ENCODE results near the gene C2orf78.
"Not testable (repeated sequence)": the region's sequence is repeated elsewhere in the genome, so short reads cannot be mapped to it uniquely, and the experiment has no call there.

The C2orf78 gene

DNA sequence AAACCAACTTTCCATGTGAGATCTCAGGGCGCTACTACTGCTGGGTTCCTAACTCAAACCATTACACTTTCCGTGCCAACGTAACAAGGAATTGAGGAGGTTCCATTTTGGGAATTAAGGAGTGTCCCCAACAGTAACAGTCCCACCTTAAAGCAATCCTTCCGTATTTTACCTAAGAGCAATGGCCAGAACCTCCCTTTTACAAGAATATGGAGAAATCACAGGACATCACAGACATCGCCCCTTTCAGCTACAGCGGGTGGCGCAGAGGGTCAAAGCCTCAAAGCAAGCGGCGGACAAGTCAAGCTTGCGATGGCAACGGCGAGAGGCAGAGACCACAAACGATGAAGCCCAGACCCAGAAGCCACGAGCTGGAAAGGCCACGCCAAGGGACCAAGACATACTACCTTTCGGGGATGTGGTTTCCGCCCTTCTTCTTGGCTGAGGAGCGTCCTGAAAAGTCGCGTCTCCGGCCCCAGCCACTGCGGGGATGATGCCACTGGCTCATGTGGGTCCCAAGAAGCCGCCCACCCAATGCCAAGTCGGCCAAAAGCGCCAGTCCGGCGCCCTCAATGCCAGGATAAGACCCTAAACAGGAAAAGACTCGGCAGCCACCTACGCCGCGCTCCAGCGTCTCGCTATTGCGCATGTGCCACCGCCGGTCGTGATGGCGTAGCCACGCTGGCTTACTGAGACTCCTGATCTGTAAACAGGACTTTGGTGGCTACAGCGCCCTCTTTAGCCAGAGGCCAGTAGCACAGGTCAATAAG lies 4.3 kb upstream of the C2orf78 start, which contains the start of gene DUSP11:
Gene DUSP11 (minus strand): TSS at position 637 of the 770 bp plus-strand sequence. CDS start 129 bp downstream, at position 508.
- peak; percentile 89 for DNase-seq (ENCODE audit: low read depth)

DNA sequence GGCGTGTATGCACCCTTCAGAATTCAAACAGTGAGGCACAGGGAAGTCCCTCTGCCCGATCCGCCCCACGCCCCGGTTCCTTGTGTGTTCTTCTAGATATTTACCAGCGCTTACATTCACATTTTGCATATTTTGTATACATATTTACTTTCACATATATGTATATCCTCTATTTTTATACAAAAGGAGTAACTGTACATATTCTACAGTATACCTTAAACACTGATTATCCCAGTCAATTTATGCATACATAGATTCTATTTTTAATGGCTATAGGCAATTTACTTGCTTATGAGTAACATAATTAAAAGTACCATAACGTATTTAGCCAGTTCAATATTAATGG lies 3.8 kb upstream of the C2orf78 start:
- no peak for DNase-seq (ENCODE audit: low read depth)

DNA sequence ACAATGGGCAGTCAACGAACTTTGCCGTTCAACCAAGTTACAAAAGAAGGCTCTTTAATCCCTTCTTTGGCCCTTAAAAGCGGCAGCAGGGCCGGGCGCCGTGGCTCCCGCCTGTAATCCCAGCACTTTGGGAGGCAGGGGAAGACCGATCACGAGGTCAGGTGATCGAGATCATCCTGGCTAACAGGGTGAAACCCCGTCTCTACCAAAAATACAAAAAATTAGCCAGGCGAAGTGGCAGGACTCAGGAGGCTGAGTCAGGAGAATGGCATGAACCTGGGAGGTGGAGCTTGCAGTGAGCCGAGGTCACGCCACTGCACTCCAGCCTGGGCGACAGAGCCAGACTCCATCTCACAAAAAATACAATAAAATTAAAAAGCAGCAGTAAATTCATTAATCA lies 581 bp upstream of the C2orf78 start:
- not testable (repeated sequence) for DNase-seq (ENCODE audit: low read depth)

DNA sequence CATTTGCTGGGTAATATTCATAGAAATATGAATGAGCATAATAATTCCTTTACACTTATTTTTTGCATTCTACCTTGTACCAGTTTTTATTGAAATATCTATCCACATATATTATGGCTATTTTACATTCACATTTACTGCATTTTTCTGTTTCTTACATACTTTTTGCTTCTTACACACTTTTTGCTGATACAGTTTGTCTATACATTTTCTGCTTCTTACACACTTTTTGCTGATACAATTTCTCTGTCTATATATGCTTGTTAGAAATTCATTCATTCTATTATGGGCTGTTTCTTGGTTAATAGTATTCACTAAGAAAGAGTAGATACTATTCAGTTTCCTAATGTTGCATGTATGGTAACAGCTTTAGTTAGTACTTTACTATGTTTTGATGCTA lies 27.9 kb downstream of the C2orf78 start:
- no peak for DNase-seq (ENCODE audit: low read depth)

GRCh38 chr2:73812635-73813034 lies 28.7 kb downstream of the C2orf78 start:
- DNase-seq (ENCODE audit: low read depth) = no peak

DNA sequence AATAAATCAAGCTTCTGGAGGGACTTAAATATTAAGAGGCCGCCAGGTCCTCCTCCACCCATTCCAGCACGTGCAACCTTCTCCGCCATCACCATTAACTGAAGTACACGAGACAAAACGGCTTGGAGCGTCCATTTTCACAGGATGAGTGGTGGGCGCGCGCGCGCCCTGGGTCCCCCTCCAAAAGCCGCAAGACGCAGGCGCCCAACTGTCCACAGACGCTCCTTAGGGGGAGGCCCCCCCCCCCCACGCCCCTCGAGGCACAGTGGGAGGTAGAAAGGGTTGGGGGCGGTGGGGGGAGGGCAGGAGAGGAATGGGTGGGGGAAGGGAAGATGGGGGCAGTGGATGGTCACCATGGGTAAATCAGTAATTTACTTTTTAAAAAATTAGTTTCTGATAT lies 34.3 kb downstream of the C2orf78 start:
- no peak for DNase-seq (ENCODE audit: low read depth)

GRCh38 chr2:73821227-73821626 lies 37.2 kb downstream of the C2orf78 start:
- no peak for DNase-seq (ENCODE audit: low read depth)

DNA sequence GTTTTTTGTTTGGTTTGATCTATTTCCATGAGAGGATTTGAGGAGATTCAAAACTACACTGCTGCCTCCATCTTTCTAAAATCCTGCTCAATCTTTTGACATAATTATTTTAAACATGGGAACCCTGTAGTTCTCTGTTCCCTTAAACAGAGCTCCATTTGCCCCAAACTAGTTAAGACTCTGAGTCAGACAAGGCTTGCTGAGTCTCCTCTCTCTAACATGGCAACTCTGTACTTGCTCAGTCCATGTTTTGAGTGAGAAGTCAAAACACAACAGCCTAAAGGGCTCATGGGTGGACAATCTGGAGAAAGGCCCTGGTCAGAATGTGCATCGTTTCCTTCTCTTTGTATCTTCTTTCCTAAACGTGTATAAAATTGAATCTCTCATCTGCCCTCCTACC lies 37.7 kb downstream of the C2orf78 start:
- DNase-seq (ENCODE audit: low read depth) = no peak

GRCh38 chr2:73822276-73822675 lies 38.3 kb downstream of the C2orf78 start:
- DNase-seq (ENCODE audit: low read depth) = no peak

DNA sequence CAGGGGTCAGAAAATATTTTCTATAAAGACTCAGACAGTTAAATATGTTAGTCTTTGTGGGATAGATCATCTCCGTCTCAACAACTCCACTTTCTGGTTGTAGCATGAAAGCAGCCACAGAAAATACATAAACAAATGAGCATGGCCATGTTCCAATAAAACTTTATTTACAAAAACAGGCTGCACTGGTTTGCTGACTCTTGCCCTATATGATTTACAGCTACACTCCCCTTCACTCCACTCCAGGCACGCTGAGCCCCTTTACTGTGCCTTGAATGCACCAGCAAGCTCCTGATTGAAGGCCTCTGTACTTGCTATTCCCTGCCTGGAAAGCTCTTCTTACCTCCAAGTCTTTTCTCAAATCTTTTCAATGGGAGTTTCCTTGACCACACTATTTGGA lies 39.0 kb downstream of the C2orf78 start:
- no peak for DNase-seq (ENCODE audit: low read depth)

- DNase-seq (ENCODE audit: low read depth) = no peak
Measured at GRCh38 chr2:73823416-73823815, 39.4 kb downstream of the C2orf78 start.

- DNase-seq (ENCODE audit: low read depth) = no peak
Measured at GRCh38 chr2:73823916-73824523, 40.0 kb downstream of the C2orf78 start.

GRCh38 chr2:73825408-73825807 lies 41.4 kb downstream of the C2orf78 start:
- no peak for DNase-seq (ENCODE audit: low read depth)

- no peak for DNase-seq (ENCODE audit: low read depth)
Measured at GRCh38 chr2:73827018-73827417, 43.0 kb downstream of the C2orf78 start.

DNA sequence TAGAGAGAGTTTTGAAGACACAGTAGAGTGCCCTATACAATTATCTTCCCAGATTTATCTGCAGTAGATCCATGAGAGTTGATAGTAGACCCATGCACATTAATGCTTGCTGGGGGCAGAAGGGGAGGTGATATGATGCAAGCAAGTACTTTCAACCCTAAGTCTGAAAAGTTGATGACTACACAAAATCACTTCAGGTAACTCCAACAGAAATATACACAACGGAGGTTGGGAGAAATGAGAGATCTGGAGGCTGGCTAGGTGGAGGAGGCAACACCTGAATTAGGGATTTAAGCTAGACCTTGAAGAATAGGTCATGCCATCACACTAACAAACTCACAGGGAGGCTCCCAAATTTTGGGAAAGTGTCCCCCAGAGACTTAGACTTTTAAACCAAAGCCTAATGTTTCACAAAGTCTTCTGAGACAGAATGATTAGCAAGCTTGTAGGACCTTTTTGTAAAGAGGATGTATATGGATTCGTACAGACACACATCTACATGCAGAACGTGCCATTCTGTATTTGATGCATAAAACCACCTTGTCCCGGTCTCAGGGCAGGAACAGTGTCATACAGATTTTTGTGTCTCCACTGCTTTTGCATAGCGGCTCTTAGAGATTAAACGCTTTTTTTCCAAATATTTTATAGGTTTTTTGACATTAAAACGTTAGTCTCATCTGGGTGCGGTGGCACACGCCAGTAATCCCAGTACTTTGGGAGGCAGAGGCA lies 43.8 kb downstream of the C2orf78 start:
- DNase-seq (ENCODE audit: low read depth) = no peak

DNA sequence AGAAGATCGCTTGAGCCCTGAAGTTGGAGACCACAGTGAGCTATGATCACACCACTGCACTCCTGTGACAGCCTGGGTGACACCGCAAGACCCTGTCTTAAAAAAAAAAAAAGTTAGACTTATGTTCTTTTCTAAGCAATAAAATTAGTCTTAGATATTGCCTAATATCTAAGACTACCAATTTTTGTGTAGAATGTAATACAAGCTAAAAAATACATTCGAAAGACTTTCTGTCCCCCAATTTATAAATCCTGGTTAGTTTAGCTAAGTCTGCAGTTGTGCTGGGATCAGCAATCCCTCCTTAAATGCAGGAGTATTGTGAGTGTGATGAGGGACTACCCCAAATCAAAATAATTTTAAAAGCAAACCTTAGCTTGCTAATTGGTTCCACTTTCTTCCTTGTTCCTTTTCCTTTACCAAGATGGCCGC lies 44.4 kb downstream of the C2orf78 start:
- DNase-seq (ENCODE audit: low read depth) = no peak

DNA sequence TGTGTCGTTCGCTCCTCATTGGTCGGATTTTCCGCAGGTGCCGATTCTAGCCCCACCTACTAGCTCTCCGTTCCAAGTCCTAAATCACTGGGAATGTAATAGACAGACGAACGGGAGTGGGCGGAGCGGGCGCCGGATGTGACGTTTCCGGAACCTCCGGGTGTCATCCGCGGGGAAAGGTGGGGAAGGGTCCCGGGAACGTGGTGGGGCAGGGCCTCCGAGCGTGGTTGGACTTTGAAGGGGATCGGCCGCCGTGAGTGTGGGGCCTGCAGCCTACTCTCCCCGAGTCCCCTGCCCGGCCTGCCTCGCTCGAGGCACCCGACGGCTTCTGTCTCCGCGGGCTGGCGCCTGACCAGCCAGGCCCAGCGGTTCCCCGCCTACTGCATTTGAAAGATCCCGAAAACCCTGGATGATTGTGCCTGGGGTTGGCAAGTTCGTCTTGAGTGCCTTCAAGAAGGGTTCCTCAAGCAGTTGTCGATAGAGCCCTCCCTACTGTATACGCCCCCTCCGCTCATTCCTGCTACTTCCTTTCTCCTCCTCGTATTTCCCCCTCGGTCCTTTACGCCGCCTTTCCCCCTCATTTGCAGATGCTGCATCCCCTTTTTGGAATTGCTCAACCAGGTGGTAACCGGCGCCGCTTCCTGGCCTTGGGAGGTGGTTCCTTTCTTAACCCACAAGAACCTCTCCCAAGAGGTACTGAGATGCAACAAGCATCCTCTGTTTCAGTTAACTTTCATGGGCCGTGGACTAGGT lies 45.0 kb downstream of the C2orf78 start, which contains the start of gene STAMBP:
Gene STAMBP (plus strand): TSS at position 144 of the 753 bp plus-strand sequence. CDS start 1,896 bp downstream, outside the sequence.
- peak; percentile 73 for DNase-seq (ENCODE audit: low read depth)

DNA sequence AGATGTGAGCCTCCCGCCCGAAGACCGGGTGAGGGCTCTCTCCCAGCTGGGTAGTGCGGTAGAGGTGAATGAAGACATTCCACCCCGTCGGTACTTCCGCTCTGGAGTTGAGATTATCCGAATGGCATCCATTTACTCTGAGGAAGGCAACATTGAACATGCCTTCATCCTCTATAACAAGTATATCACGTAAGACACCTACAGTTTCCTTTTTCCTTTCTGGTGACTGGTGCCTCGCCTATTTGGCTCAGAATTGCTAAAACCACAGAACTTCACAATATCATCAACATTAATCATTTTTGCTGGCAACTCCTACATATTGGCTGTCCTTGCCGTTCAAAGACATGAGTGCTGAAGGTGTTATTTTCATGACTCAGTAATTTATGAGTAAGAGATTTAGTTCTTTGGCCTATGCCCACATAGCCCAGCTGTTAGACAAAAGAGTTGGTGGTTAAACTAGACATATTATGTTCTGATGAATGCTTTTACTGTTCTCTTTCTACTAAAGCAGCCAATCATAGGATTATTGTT lies 47.0 kb downstream of the C2orf78 start:
- peak; percentile 13 for DNase-seq (ENCODE audit: low read depth)

DNA sequence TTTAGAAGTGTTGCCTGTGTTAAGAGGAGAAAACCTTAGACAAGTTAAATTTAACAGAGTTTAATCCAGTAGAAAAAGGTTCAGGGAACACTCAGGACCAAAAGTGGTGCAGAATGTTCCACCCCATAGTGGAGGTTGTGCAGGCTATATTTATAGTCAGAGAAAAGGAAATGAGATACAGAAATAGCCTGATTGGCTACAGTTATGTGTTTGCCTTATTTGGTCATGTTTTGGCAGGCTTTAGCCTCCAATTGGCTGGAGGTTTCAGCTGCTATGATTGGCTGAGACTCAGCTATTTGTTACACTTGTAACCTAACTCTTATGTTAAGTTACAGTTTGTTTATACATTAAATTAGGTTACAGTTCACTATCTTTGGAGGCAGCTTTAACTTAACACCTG lies 48.9 kb downstream of the C2orf78 start:
- DNase-seq (ENCODE audit: low read depth) = no peak

GRCh38 chr2:73836141-73836943 lies 52.4 kb downstream of the C2orf78 start:
- DNase-seq (ENCODE audit: low read depth) = no peak

Measured in stimulated activated CD8-positive, alpha-beta memory T cell treated with anti-CD3 and anti-CD28 coated beads, Interleukin-12 subunit alpha, Interleukin-12 subunit beta, amount 100 ng/mL, for 4 hours (primary cell).